Fibroblast of the aortic adventitia (primary cell): ENCODE measurements around the gene PGP. TPM values are rescaled to one million over a fixed set of nuclear protein-coding genes. Genes with fewer than 3 reads are reported as not detected.

Experiments
- DNase-seq: peaks from one replicate; pipeline ENCODE4 v3.0.0-alpha.2; 2010; ENCODE audit warnings: low read depth
- H3K4me3 ChIP-seq: 2 replicates; pipeline ENCODE4 v1.5.1; 2011; ENCODE audit warnings: low read depth, mild to moderate bottlenecking, control low read depth, low read length, moderate library complexity
- total RNA-seq: library from RNA; depleted of rRNA; stranded (reverse); fragments of >200 nt; gene quantifications from 2 replicates; pipeline ENCODE4 v1.2.3, GENCODE V29; 2012; ENCODE audit warnings: low replicate concordance
- TF ChIP-seq, protein P1 (sequence below): IDR thresholded peaks from 2 replicates; pipeline ENCODE4 v1.5.1; 2011; ENCODE audit warnings: mild to moderate bottlenecking, low read length, control low read depth, inconsistent platforms; ENCODE audit not compliant: insufficient read depth

PGP gene
- total RNA-seq, 1 donor = 11.3 TPM

DNA sequence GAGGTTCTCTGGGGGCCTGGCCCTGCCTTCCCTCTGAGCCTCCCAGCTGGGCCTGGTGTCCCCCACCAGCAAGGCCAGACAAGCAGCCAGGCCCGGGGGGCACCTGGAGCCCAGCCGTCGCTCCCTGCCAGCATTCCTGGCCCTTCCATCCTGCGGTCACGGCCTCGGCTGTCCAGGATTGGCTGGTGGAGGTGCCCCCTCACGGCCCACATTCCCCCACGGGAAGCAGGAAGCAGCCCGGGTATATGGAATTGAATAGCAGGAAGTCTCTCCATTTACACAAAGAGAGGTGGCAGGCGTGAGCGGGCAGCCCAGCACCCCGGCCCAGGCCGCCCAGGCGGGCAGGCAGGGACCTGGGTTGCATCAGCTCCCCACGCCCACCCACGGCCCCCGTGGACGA, 44.6 kb downstream of the PGP start:
- TF ChIP-seq, protein P1, sequence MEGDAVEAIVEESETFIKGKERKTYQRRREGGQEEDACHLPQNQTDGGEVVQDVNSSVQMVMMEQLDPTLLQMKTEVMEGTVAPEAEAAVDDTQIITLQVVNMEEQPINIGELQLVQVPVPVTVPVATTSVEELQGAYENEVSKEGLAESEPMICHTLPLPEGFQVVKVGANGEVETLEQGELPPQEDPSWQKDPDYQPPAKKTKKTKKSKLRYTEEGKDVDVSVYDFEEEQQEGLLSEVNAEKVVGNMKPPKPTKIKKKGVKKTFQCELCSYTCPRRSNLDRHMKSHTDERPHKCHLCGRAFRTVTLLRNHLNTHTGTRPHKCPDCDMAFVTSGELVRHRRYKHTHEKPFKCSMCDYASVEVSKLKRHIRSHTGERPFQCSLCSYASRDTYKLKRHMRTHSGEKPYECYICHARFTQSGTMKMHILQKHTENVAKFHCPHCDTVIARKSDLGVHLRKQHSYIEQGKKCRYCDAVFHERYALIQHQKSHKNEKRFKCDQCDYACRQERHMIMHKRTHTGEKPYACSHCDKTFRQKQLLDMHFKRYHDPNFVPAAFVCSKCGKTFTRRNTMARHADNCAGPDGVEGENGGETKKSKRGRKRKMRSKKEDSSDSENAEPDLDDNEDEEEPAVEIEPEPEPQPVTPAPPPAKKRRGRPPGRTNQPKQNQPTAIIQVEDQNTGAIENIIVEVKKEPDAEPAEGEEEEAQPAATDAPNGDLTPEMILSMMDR = no peak
- no peak for DNase-seq
- no peak overlapping the region for H3K4me3 ChIP-seq

DNA sequence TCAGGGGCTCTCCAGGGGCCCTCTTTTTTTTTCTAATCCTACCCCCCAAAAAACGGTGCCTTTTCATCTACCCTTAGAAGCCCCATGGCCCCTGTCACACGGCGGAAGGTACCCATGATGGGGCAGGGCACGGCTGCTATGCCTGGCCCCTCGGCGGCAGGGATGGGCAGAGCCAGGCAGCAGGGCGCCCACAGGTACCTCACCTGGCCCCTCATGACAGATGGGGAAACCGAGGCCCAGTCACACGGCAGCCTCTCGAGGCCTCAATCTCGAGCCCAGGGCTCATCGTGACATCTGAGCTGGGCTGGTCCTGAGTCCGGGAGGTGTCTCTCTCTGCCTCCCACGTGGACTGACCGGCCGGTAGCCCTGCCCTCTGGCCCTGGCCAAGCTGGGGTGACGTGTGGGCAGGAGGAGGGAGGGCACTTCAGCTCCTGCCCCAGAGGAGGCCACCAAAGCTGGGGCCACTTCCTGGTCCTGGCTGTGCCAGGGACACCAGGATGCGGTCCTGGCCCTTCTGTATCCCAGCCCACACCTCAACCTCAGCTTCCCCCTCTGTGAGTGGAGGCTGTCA, 47.5 kb downstream of the PGP start:
- H3K4me3 ChIP-seq = no peak overlapping the region
- DNase-seq = no peak
- TF ChIP-seq, protein P1 = no peak

DNA sequence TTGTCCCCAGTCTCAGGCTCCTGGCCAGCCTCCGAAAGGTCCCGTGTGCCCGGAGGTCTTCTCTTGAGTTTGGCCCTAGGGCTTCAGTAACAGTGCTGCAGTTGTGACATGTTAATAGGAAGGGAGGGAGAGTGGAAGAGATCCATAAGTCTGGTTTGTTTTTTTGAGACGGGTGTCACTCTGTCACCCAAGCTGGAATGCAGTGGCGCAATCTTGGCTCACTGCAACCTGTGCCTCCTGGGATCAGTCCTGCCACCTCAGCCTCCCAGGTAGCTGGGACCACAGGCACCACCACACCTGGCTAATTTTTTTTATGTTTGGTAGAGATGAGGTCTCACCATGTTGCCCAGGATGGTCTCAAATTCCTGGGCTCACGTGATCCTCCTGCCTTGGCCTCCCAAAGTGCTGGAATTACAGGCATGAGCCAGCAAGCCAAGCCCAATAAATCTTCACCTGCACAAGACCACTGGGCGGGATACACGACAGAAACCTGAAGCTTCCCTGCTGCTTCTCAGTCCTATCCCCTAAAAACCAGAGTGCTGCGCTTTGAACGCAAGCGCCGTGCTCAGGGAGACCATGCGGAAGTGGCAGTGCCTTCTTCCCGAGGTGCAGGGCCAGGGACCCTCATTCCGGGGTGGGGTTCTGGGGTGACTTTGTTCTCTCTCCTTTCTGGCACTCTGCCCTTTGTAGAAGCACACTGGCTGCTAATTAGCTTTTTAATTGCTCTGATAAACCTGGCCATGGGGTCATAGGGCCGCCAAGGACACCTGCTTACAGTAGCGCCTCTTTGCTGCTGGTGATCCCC, 48.2 kb downstream of the PGP start:
- no peak overlapping the region for H3K4me3 ChIP-seq
- no peak for DNase-seq
- TF ChIP-seq, protein P1 = no peak

DNA sequence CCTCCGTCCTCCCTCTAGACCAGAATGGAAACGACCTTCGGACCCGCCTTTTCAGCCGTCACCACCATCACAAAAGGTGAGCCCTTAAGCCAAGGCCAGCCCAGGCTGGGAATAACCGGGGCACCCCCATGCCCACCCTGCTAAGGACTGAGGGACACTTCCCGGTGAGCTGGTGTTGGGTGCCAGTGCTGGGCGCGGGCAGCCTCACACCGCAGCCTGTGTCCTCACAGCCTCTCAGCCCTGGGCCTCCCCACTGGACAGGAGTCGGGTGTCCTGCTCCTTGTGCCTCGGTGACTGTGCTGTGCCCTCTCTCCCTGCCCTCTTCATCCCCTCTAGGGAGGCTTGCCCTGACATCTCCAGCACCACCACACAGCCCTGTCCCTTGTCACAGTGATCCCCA, 48.8 kb downstream of the PGP start:
- no peak overlapping the region for H3K4me3 ChIP-seq
- DNase-seq = no peak
- TF ChIP-seq, protein P1 = no peak

DNA sequence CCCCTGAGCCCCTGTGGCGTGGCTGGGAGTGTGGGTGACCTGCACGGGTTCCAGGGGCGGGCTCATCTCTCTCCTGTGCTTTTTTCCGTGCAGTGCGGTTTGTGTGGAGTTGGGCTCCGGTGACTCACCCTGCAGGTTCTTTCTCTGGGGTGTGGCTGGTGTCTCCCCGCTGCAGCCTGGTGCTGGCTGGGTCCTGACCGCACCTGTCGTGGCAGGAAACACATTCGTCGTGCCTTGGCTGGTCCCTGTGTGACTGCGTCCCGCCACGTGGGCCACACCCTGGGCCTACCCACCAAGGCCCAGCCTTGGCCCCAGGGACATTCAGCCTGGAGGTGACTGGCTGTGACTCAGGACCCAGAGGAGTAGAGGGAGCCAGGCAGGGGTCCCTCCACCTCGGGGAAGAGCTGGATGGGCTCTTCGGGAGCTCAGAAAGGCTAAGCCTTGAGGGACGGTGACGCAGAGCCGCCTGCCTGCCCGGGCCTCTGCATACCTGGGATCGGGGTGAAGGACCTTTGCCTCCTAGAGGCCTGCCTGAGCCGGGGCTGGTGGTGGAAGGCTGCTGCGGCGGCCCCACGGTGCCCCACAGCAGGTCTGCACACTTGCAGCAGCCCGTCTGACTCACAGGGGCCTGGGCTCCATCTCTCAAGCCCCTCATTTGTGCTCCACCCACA, 51.3 kb downstream of the PGP start:
- DNase-seq = no peak
- TF ChIP-seq, protein P1 = no peak

DNA sequence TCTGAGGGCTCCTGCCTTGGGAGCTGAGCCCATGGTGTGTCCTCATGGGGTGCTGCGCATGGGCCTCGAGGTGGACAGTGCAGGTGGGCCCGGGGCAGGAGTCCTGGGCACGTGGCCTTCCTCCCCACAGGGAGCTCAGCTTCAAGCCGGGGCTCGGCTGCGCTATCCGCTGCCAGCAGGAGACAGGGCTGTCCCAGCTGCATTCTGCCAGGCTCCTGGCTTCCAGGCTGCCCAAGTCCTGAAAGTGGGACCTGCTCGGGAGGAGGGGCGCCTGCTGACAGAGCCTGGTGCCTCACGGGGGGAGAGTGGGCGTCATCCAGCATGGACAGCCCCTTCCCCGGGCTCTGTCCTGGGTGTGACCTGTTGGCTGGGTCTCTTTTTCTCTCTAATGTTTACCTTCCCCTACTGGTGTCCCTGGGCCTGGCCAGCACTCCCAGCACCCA, 51.9 kb downstream of the PGP start:
- no peak overlapping the region for H3K4me3 ChIP-seq
- TF ChIP-seq, protein P1 = no peak
- no peak for DNase-seq

More for the DNA sequence above, 51.3 kb downstream of the PGP start:
- H3K4me3 ChIP-seq = no peak overlapping the region
